PC-3 (cell line): ENCODE results near the gene MOGAT3. TPM values are rescaled to one million over a fixed set of nuclear protein-coding genes. Genes with fewer than 3 reads are reported as not detected.
A peak's percentile ranks its signal among the peaks of the same experiment; 100 is the strongest.

Experiments used
- ATAC-seq: fragments of 200-7000 bp; cut with Tn5 transposase; 2 replicates; pipeline ENCODE4 v1.9.1; 2020; ENCODE audit warnings: mild to moderate bottlenecking, moderate library complexity
- BruUV-seq: library from RNA; stranded (reverse); fragments of 400-500 nt; replicated peaks from 2 replicates; lab custom pipeline; 2021; lab: Mats Ljungman, UMichigan
- CTCF ChIA-PET: fragments of 300-600 bp; sonication (Branson Sonifier 250); formaldehyde crosslinking; loops from one replicate; lab custom pipeline; 2022; ENCODE audit warnings: antibody characterized with exemption; lab: Charles Lee
- POLR2A ChIA-PET: fragments of 300-600 bp; sonication (Branson Sonifier 250); formaldehyde crosslinking; loops from one replicate; lab custom pipeline; 2022; ENCODE audit warnings: antibody characterized with exemption; ENCODE audit not compliant: unreplicated experiment; lab: Charles Lee
- DNase-seq: peaks from one replicate; pipeline ENCODE4 v3.0.0-alpha.2; 2015
- H2AFZ ChIP-seq: fragments of 300-600 bp; sonication (generic); 2 replicates; pipeline ENCODE4 v1.6.0; 2016; ENCODE audit warnings: antibody characterized with exemption, low read length
- H3F3A ChIP-seq: fragments of 300-600 bp; sonication (generic); one replicate; pipeline ENCODE4 v1.6.0; 2017; ENCODE audit warnings: antibody characterized with exemption, low read length, control low read depth, mild to moderate bottlenecking; ENCODE audit not compliant: unreplicated experiment
- H3K27ac ChIP-seq: fragments of 300-600 bp; sonication (generic); 2 replicates; pipeline ENCODE4 v1.5.1; 2016; ENCODE audit warnings: mild to moderate bottlenecking, low read length
- H3K27me3 ChIP-seq: fragments of 300-600 bp; sonication (generic); 2 replicates; pipeline ENCODE4 v1.6.1; 2016; ENCODE audit warnings: low read length, mixed read lengths
- H3K36me3 ChIP-seq: fragments of 300-600 bp; sonication (generic); 2 replicates; pipeline ENCODE4 v1.6.1; 2016; ENCODE audit warnings: low read depth, mixed run types, low read length, mixed read lengths
- H3K4me1 ChIP-seq: fragments of 300-600 bp; sonication (generic); 2 replicates; pipeline ENCODE4 v1.5.1; 2016; ENCODE audit warnings: low read length; ENCODE audit not compliant: insufficient read depth
- H3K4me2 ChIP-seq: fragments of 300-600 bp; sonication (generic); 2 replicates; pipeline ENCODE4 v1.6.0; 2016; ENCODE audit warnings: low read length
- H3K4me3 ChIP-seq: fragments of 300-600 bp; sonication (generic); 2 replicates; pipeline ENCODE4 v1.5.1; 2016; ENCODE audit warnings: mild to moderate bottlenecking, low read length, mixed read lengths
- H3K79me2 ChIP-seq: fragments of 300-600 bp; sonication (generic); 2 replicates; pipeline ENCODE4 v1.6.1; 2017; ENCODE audit warnings: low read length, mixed read lengths
- H3K9ac ChIP-seq: fragments of 300-600 bp; sonication (generic); 2 replicates; pipeline ENCODE4 v1.6.0; 2016; ENCODE audit warnings: mild to moderate bottlenecking, low read length
- H3K9me2 ChIP-seq: fragments of 300-600 bp; sonication (generic); replicated peaks from 2 replicates; pipeline ENCODE4 v1.6.1; 2016; ENCODE audit warnings: mixed run types, low read length, mixed read lengths
- H3K9me3 ChIP-seq: fragments of 300-600 bp; sonication (generic); 2 replicates; pipeline ENCODE4 v1.6.1; 2016; ENCODE audit warnings: low read length, mixed read lengths
- H4K20me1 ChIP-seq: fragments of 300-600 bp; sonication (generic); 2 replicates; pipeline ENCODE4 v1.6.1; 2016; ENCODE audit warnings: low read length, mixed read lengths
- EZH2 ChIP-seq: fragments of 300-600 bp; sonication (generic); IDR thresholded peaks from one replicate; pipeline ENCODE4 v1.6.1; 2017; ENCODE audit warnings: antibody characterized with exemption, mild to moderate bottlenecking, low read length; ENCODE audit not compliant: unreplicated experiment
- EZH2phosphoT487 ChIP-seq: fragments of 300-600 bp; sonication (generic); IDR thresholded peaks from 2 replicates; pipeline ENCODE4 v1.6.1; 2018; ENCODE audit warnings: mild to moderate bottlenecking, antibody characterized with exemption, low read length, borderline replicate concordance
- intact Hi-C: fragments of 100-400 bp; cut with micrococcal nuclease; formaldehyde crosslinking; loops from 2 replicates; pipeline ENCODE4 v1.9.0; 2023
- total RNA-seq: library from RNA; depleted of rRNA; stranded (reverse); fragments of >200 nt; gene quantifications from 2 replicates; pipeline ENCODE4 v1.2.3, GENCODE V29; 2014
- TF ChIP-seq, protein P1 (sequence below): fragments of 300-600 bp; sonication (generic); conservative IDR thresholded peaks from 2 replicates; pipeline ENCODE4 v1.5.1; 2017; ENCODE audit warnings: antibody characterized with exemption, low read depth, mild to moderate bottlenecking, low read length

The MOGAT3 gene
- total RNA-seq, 1 experiment from 2014 or later: not detected

DNA sequence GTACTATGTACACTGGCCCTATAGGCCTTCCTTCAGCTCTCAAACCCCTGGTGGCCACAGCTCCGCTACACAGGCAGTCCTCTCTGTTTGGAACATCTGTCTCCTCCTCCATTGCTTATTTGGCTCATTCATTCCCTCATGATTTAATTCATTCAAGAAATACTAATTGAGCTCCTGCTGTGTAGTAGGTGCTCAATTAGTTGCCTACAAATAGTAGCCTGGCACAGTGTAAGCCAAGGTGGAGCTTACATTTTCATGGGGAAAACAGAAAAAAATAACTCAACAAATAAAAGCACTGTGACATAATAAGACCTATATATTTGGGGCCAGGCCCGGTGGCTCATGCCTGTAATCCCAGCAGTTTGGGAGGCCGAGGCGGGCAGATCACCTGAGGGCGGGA lies 47.4 kb upstream of the MOGAT3 start:
- Histone ChIP-seq H3K9me3 (no peaks in the 10 kb centered on the region), H3K4me2 (no peak overlapping the region), H3K4me3 (no peak overlapping the region), H3K36me3 (no peaks in the 10 kb centered on the region), H3F3A (no peaks in the 10 kb centered on the region), H3K4me1 (peaks cover 13% of the 10 kb centered on the region), H3K79me2 (peaks cover 54% of the 10 kb centered on the region), H4K20me1 (no peaks in the 10 kb centered on the region), H3K9me2 (no peaks in the 10 kb centered on the region), H3K27me3 (no peaks in the 10 kb centered on the region), H2AFZ (no peak overlapping the region), H3K27ac (no peak overlapping the region), H3K9ac (no peak overlapping the region)
- ATAC-seq (no peak), DNase-seq (no peak)
- BruUV-seq: no TSS peak
- ChIA-PET CTCF (interaction anchor here (1.2 kb wide), 1 partner anchor 35 kb away, joined by 5 read pairs; no protein-coding TSS in a partner anchor), POLR2A (interaction anchor here (0.6 to 0.7 kb wide), 2 partner anchors 31 to 53 kb away, joined by 3 to 4 read pairs; partner anchors contain the start of gene PLOD3)
- TF ChIP-seq EZH2phosphoT487: no peak
- TF ChIP-seq, protein P1, sequence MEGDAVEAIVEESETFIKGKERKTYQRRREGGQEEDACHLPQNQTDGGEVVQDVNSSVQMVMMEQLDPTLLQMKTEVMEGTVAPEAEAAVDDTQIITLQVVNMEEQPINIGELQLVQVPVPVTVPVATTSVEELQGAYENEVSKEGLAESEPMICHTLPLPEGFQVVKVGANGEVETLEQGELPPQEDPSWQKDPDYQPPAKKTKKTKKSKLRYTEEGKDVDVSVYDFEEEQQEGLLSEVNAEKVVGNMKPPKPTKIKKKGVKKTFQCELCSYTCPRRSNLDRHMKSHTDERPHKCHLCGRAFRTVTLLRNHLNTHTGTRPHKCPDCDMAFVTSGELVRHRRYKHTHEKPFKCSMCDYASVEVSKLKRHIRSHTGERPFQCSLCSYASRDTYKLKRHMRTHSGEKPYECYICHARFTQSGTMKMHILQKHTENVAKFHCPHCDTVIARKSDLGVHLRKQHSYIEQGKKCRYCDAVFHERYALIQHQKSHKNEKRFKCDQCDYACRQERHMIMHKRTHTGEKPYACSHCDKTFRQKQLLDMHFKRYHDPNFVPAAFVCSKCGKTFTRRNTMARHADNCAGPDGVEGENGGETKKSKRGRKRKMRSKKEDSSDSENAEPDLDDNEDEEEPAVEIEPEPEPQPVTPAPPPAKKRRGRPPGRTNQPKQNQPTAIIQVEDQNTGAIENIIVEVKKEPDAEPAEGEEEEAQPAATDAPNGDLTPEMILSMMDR: no peak
- TF ChIP-seq EZH2: no peak
- intact Hi-C loops: no loop called here

DNA sequence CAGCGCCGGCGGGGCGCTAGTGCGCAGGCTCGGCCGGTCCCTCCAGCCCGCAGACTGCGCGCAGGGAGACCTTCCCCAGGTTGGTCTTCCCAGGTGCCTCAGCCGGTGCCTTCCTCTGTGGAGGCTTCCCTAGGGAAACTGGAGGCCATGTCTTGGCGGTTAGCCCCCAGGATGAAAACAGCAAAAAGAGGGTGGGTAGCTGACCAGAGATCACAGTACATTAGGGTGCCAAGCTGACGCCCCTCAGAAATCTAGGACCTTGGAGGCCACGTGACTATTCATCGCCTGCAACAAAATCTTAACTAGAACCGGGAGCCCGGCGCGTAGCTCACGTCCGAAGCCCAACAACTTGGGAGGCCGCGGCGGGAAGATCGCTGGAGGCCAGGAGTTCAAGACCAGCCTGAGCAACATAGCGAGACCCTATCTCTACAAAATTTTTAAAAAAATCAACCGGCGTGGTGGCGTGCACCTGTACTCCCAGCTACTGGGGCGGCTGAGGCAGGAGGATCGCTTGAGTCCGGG lies 44.4 kb upstream of the MOGAT3 start:
- ChIA-PET POLR2A (interaction anchor here (1.3 kb wide), 1 partner anchor 28 kb away, joined by 7 read pairs; the partner anchor contains the start of genes PLOD3 and ZNHIT1), CTCF (interaction anchor here (0.6 to 1.4 kb wide), 4 partner anchors 38 to 103 kb away, joined by 4 to 10 read pairs (median 4); no protein-coding TSS in a partner anchor)
- Histone ChIP-seq H3K36me3 (no peaks in the 10 kb centered on the region), H3K9me2 (no peaks in the 10 kb centered on the region), H4K20me1 (no peaks in the 10 kb centered on the region), H3K4me3 (peak overlapping the region; percentile 97), H3K4me2 (peak overlapping the region; percentile 100), H2AFZ (peak overlapping the region; percentile 93), H3F3A (no peaks in the 10 kb centered on the region), H3K79me2 (peaks cover 43% of the 10 kb centered on the region), H3K9me3 (no peaks in the 10 kb centered on the region), H3K27ac (peak overlapping the region; percentile 78), H3K4me1 (peaks cover 13% of the 10 kb centered on the region), H3K27me3 (no peaks in the 10 kb centered on the region), H3K9ac (peak overlapping the region; percentile 94)
- intact Hi-C loops: no loop called here
- TSS peak; percentile 81 for BruUV-seq
- no peak for DNase-seq
- TF ChIP-seq, protein P1: no peak
- TF ChIP-seq EZH2phosphoT487 (no peak), EZH2 (no peak)
- no peak for ATAC-seq
